ENCODE measurements around the gene DBN1.

The DBN1 gene

GRCh38 chr5:177444106-177445051, 29.1 kb downstream of the DBN1 start:
- H3K4me3 ChIP-seq (ENCODE audit: low read depth, low read length), result no peak overlapping the region
- DNase-seq (ENCODE audit: low read depth, low spot score), result no peak
- no peak for TF ChIP-seq CTCF (IDR thresholded peaks at IDR 0.05; ENCODE audit: low read depth, low read length)
- in situ Hi-C loops (cut with HindIII; ENCODE audit: low sequenced_read_pairs), result no loop called here

- no peak for DNase-seq (ENCODE audit: low read depth, low spot score)
- TF ChIP-seq CTCF (IDR thresholded peaks at IDR 0.05; ENCODE audit: low read depth, low read length), result no peak
- in situ Hi-C loops (cut with HindIII; ENCODE audit: low sequenced_read_pairs), result no loop called here
- no peak overlapping the region for H3K4me3 ChIP-seq (ENCODE audit: low read depth, low read length)
Observed at GRCh38 chr5:177443144-177443983, 30.1 kb downstream of the DBN1 start.

- no peak for TF ChIP-seq CTCF (IDR thresholded peaks at IDR 0.05; ENCODE audit: low read depth, low read length)
- no peak for DNase-seq (ENCODE audit: low read depth, low spot score)
- H3K4me3 ChIP-seq (ENCODE audit: low read depth, low read length), result no peak overlapping the region
- in situ Hi-C loops (cut with HindIII; ENCODE audit: low sequenced_read_pairs), result no loop called here
Observed at GRCh38 chr5:177442066-177442826, 31.2 kb downstream of the DBN1 start.

GRCh38 chr5:177440990-177441780, 32.2 kb downstream of the DBN1 start:
- no peak overlapping the region for H3K4me3 ChIP-seq (ENCODE audit: low read depth, low read length)
- no peak for TF ChIP-seq CTCF (IDR thresholded peaks at IDR 0.05; ENCODE audit: low read depth, low read length)
- in situ Hi-C loops (cut with HindIII; ENCODE audit: low sequenced_read_pairs), result no loop called here
- no peak for DNase-seq (ENCODE audit: low read depth, low spot score)

GRCh38 chr5:177440211-177440989, 33.0 kb downstream of the DBN1 start:
- TF ChIP-seq CTCF (IDR thresholded peaks at IDR 0.05; ENCODE audit: low read depth, low read length), result no peak
- in situ Hi-C loops (cut with HindIII; ENCODE audit: low sequenced_read_pairs), result no loop called here
- H3K4me3 ChIP-seq (ENCODE audit: low read depth, low read length), result no peak overlapping the region
- no peak for DNase-seq (ENCODE audit: low read depth, low spot score)

Data from astrocyte of the spinal cord (primary cell).